ENCODE measurements around the gene TMEM240.
A peak's percentile ranks its signal among the peaks of the same experiment; 100 is the strongest.
"Not testable (repeated sequence)": the region's sequence is repeated elsewhere in the genome, so short reads cannot be mapped to it uniquely, and the experiment has no call there.

Gene TMEM240

GRCh38 chr1:1540090-1540817 lies at the start of gene TMEM240:
TMEM240 (minus strand) TSS chr1:1540624; CDS start chr1:1540346, 278 bp downstream.
- DNase-seq: peak; percentile 48

GRCh38 chr1:1583347-1584010 lies 43.1 kb upstream of the TMEM240 start:
- DNase-seq: no peak

- DNase-seq: no peak
Measured at GRCh38 chr1:1582585-1583346, 42.3 kb upstream of the TMEM240 start.

GRCh38 chr1:1578371-1578940 lies 38.0 kb upstream of the TMEM240 start:
- no peak for DNase-seq

- no peak for DNase-seq
Measured at GRCh38 chr1:1577367-1578011, 37.1 kb upstream of the TMEM240 start.

- peak; percentile 82 for DNase-seq
Measured at GRCh38 chr1:1574721-1575537, 34.5 kb upstream of the TMEM240 start, which contains the start of gene SSU72. SSU72 (minus strand) TSS chr1:1574863; CDS start chr1:1574557, 306 bp downstream.

- DNase-seq: peak; percentile 60
Measured at GRCh38 chr1:1573843-1574720, 33.7 kb upstream of the TMEM240 start.

- DNase-seq: no peak
Measured at GRCh38 chr1:1569341-1569740, 28.9 kb upstream of the TMEM240 start.

GRCh38 chr1:1567891-1568291 lies 27.5 kb upstream of the TMEM240 start:
- no peak for DNase-seq

- DNase-seq: no peak
Measured at GRCh38 chr1:1567152-1567875, 26.9 kb upstream of the TMEM240 start.

GRCh38 chr1:1565340-1565739 lies 24.9 kb upstream of the TMEM240 start:
- DNase-seq: no peak

GRCh38 chr1:1564268-1564667 lies 23.8 kb upstream of the TMEM240 start:
- DNase-seq: no peak

GRCh38 chr1:1563688-1564087 lies 23.3 kb upstream of the TMEM240 start:
- no peak for DNase-seq

- DNase-seq: no peak
Measured at GRCh38 chr1:1562556-1563195, 22.3 kb upstream of the TMEM240 start.

- DNase-seq: no peak
Measured at GRCh38 chr1:1561801-1562470, 21.5 kb upstream of the TMEM240 start.

- no peak for DNase-seq
Measured at GRCh38 chr1:1560178-1560577, 19.8 kb upstream of the TMEM240 start.

- DNase-seq: no peak
Measured at GRCh38 chr1:1559066-1559465, 18.6 kb upstream of the TMEM240 start.

GRCh38 chr1:1558591-1558990 lies 18.2 kb upstream of the TMEM240 start:
- no peak for DNase-seq

- not testable (repeated sequence) for DNase-seq
Measured at GRCh38 chr1:1557688-1558087, 17.3 kb upstream of the TMEM240 start.
